ENCODE measurements around the gene SGCB. TPM values are rescaled to one million over a fixed set of nuclear protein-coding genes. Genes with fewer than 3 reads are reported as not detected.

SGCB gene
- total RNA-seq, 3 donors from 2014 or later = 23.8 to 80.1 (median 24.2) TPM

- Histone ChIP-seq H3K4me3 (no peak overlapping the region), H3K4me1 (ENCODE audit: low read depth) (no peaks in the 10 kb centered on the region), H3K9me3 (no peaks in the 10 kb centered on the region), H3K36me3 (ENCODE audit: low read depth) (no peaks in the 10 kb centered on the region)
- TF ChIP-seq CTCF (IDR thresholded peaks at IDR 0.05) = no peak
- no peak for ATAC-seq
- intact Hi-C loops (cut with DNase I, micrococcal nuclease) = no loop called here
- DNase-seq = no peak
These were observed 33.7 kb downstream of the SGCB start for GRCh38 chr4:52004414-52004813.

- H3K4me1 ChIP-seq (ENCODE audit: low read depth) = no peaks in the 10 kb centered on the region
- H3K4me3 ChIP-seq = no peak overlapping the region
- ATAC-seq (no peak), DNase-seq (no peak)
- no peaks in the 10 kb centered on the region for H3K36me3 ChIP-seq (ENCODE audit: low read depth)
- TF ChIP-seq CTCF (IDR thresholded peaks at IDR 0.05) = no peak
- intact Hi-C loops (cut with DNase I, micrococcal nuclease) = no loop called here
- H3K9me3 ChIP-seq = no peaks in the 10 kb centered on the region
These were observed 36.5 kb downstream of the SGCB start for GRCh38 chr4:52001616-52002015.

GRCh38 chr4:51999250-51999649 lies 38.8 kb downstream of the SGCB start:
- intact Hi-C loops (cut with DNase I, micrococcal nuclease) = no loop called here
- H3K4me3 ChIP-seq = no peak overlapping the region
- ATAC-seq (no peak), DNase-seq (no peak)
- no peak for TF ChIP-seq CTCF (IDR thresholded peaks at IDR 0.05)
- no peaks in the 10 kb centered on the region for H3K9me3 ChIP-seq
- no peaks in the 10 kb centered on the region for H3K4me1 ChIP-seq (ENCODE audit: low read depth)
- no peaks in the 10 kb centered on the region for H3K36me3 ChIP-seq (ENCODE audit: low read depth)

GRCh38 chr4:51998837-51999236 lies 39.3 kb downstream of the SGCB start:
- ATAC-seq (no peak), DNase-seq (no peak)
- intact Hi-C loops (cut with DNase I, micrococcal nuclease) = no loop called here
- TF ChIP-seq CTCF (IDR thresholded peaks at IDR 0.05) = no peak
- no peaks in the 10 kb centered on the region for H3K9me3 ChIP-seq
- H3K36me3 ChIP-seq (ENCODE audit: low read depth) = no peaks in the 10 kb centered on the region
- H3K4me1 ChIP-seq (ENCODE audit: low read depth) = no peaks in the 10 kb centered on the region
- H3K4me3 ChIP-seq = no peak overlapping the region

GRCh38 chr4:51997647-51998046 lies 40.5 kb downstream of the SGCB start:
- no peaks in the 10 kb centered on the region for H3K9me3 ChIP-seq
- H3K4me1 ChIP-seq (ENCODE audit: low read depth) = no peaks in the 10 kb centered on the region
- no peak for ATAC-seq
- DNase-seq = no peak
- intact Hi-C loops (cut with DNase I, micrococcal nuclease) = no loop called here
- no peaks in the 10 kb centered on the region for H3K36me3 ChIP-seq (ENCODE audit: low read depth)
- H3K4me3 ChIP-seq = no peak overlapping the region
- no peak for TF ChIP-seq CTCF (IDR thresholded peaks at IDR 0.05)

- H3K4me1 ChIP-seq (ENCODE audit: low read depth) = no peaks in the 10 kb centered on the region
- no peak for TF ChIP-seq CTCF (IDR thresholded peaks at IDR 0.05)
- intact Hi-C loops (cut with DNase I, micrococcal nuclease) = no loop called here
- no peak overlapping the region for H3K4me3 ChIP-seq
- ATAC-seq = no peak
- H3K9me3 ChIP-seq = no peaks in the 10 kb centered on the region
- DNase-seq = no peak
- no peaks in the 10 kb centered on the region for H3K36me3 ChIP-seq (ENCODE audit: low read depth)
These were observed 42.4 kb downstream of the SGCB start for GRCh38 chr4:51995647-51996220.

All from mucosa of descending colon (tissue), 3 donors.